HG02840 (cell line): ENCODE measurements around the gene WBP1.
A peak's percentile ranks its signal among the peaks of the same experiment; 100 is the strongest.

ENCODE experiments used
- ATAC-seq: cut with Tn5 transposase; IDR thresholded peaks from one replicate; pipeline ENCODE4 v1.9.1; 2021; ENCODE audit warnings: mild to moderate bottlenecking, moderate library complexity, moderate number of reproducible peaks; ENCODE audit not compliant: unreplicated experiment, low FRiP score

Gene WBP1

DNA sequence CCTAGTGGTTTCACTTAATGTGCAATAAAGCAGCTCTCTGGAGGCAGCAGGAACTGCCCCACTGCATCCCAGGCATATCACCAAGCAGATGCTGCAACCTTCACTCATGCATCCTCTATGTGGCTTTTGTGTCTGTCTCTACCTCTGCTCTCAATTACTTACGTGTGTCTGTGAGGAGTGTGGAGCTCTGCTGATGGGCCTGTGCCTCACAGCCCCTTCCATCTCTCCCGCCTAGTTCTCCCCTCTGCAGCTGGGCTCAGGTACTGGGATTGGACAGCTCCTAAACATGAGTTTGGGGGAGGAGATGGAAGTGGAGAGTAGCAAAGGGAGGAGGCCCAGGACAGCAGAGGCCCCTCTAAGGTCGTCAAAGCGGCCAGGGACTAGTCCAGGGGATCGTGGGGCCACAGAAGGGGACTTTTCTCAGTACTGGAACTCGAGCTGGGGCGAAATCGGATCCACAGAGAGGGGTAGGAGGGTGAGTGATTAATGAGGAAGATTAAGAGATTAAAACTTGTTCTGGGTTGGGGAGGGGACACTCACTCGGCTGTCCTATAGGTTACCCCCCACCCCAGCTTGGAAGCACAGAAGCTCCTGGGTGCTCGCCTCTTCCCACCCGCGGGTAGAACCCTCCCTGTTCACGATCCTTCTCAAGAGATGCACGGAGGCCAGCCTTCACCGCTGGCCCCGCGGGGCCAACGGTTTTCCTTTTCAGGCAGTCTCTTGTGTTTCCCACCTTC, 43.3 kb downstream of the WBP1 start:
- no peak for ATAC-seq

DNA sequence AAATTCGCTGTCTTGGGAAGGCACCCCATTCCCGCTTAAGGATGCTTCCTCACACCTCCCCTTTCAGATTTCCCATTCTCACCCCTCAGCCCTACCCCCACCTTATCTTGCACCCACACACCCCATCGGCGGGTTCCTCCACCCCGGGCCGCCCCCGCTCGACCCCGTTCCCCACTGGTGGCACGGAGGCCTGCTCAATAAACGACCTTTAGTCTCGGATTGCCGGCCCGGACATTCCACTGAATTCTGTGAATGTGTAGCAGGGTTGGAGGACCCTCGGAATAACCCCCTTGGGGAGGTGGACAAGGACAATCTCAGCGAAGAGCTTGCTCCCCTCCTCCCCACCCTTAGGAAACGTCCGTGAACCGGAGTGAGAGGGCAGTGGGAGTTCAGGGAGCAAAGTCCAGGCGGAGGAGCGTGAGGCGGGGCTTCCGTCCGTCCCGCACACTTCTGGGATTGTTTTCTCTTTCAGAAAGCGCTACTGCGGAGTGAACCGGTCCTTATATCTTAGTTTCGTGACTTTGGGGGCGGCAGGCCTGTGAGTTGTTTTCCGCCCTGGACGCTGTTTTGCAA, 44.0 kb downstream of the WBP1 start:
- no peak for ATAC-seq

DNA sequence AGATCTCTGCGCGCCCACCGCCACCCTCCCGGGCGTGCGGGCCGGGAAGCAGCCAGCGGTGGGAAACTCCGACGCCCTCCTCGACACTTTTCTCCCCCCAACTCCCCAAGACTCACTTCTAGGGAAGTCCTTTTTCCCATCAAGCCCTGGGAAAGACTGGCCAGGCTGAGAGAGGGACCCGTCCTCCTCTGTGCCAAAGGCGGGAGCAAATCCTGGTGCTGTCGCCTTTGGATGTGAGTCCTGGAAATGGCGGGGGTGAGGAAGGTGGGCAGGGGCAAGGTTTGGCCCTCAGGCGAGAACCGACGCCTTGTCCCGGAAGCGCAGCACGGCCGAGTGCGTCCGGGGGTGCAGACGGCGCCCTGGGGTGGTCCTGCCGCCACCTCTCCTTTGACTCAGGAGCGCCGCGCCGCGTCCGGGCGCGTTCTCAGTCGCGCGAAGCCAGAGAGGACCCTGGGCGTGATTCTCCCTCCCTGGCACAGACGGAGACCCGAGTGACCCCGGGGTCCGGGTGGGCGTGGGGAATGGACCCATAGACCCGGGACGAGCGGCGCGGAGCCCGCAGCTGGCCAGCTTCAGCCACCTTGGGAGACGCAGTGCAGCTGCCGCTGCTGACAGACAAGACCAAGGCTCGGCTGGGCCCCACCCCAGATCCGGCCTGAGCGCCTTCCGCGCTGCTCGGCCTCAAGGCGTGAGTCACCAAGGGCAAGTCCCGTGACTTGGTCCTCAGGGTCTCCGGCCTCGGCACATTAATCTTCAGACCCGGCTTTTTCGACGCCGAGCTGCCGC, 44.7 kb downstream of the WBP1 start:
- no peak for ATAC-seq

DNA sequence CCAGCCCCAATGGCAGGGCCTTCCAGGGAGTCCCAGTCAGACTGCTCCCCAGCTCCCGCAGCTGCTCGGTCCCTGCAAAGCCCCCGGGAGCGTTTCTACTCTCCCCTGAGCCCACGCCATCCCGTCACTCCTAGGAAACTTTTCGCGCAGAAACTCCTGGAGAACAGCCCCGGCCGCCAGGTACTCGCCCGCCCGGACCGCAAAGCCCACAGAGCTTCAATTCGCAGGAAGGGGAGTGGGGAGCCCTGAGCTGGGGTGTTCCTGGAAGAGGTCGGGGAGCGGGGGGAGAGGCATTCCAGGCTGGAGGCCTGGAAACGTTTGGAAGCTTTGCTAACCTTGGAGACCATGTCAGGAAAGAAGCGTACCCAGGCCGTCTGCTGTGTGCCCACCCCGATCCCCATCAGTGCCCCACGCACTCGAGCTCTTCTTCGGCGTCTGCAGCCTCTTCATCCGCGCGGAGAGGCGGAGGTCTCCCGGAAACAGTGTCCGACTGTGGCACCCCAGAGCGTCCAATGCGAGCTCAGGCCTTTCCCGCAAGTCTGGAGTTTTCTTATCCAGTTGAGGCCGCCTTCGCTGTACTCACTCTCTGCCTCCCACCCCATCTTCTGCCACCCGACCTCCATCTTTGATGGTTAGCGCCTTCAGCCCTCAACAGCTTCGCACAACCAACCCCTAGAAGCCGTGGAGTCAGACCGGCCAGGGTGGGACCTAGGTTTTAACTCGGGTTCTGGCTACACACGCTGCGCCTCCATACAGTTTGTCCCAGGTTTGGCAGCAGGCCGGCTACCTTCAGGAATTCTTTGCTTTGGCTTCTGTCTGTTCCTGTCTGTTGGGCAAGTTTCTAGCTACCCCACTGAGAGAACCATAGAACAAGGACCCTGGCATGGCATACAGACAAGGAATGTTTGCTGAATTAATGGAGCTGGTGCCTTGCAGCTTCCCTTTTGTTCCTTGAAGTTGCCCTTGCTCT, 45.6 kb downstream of the WBP1 start:
- ATAC-seq: no peak

DNA sequence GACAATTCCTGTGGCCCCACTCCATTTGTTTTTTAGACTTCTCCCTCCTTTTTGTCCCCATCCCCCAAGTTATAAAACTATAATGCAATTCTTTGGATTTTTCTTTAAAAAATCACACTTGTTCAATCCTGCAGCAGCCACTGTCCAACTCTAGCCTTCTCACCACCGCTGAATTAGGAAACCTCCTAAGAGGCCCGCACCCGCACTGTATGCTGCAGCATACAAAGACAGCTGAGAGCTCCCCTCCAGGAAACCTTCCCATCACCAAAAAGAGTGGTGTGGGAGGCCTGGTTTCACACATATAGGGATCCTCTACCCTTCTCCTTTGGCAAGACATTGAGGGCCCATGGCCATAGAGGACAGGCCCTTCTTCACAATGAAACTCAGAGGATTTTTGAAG, 46.4 kb downstream of the WBP1 start:
- no peak for ATAC-seq

DNA sequence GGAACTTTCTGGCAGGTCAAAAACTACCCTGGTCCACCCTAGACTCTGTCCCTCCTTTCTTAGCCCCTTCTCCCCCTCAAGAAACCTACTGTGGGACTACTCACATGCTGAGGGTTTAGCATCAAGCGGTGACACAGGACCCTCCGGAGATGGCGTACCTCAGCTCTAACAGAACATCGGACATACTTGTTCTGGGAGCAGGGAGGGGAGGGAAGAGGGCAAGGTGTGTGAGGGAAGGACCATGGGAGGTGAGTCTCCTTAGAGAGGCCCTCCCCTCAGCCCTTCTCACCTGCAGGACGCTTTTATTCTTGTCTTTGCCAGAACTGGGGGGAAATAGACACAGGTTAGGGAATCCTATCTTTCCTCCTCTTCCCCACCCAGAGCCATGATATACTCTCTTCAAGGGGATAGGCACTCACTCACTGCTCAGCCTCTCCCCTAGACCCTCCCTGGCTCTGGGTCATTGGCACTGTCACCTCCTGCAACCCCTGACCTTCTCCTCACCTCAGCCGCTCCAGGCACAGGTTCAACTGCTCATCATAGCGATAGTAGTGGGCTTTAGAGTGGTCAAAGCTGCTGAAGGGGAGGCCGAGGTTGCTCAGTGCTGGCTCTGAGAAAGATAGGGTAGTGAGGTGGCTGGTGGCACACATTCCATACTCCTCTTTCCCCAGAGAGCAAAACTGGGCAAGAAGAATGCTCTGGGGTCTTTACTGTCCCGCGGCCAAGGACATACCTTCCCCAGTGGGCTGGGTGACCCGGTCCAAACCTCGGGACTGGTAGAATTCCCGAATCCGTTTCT, 47.4 kb downstream of the WBP1 start:
- no peak for ATAC-seq

DNA sequence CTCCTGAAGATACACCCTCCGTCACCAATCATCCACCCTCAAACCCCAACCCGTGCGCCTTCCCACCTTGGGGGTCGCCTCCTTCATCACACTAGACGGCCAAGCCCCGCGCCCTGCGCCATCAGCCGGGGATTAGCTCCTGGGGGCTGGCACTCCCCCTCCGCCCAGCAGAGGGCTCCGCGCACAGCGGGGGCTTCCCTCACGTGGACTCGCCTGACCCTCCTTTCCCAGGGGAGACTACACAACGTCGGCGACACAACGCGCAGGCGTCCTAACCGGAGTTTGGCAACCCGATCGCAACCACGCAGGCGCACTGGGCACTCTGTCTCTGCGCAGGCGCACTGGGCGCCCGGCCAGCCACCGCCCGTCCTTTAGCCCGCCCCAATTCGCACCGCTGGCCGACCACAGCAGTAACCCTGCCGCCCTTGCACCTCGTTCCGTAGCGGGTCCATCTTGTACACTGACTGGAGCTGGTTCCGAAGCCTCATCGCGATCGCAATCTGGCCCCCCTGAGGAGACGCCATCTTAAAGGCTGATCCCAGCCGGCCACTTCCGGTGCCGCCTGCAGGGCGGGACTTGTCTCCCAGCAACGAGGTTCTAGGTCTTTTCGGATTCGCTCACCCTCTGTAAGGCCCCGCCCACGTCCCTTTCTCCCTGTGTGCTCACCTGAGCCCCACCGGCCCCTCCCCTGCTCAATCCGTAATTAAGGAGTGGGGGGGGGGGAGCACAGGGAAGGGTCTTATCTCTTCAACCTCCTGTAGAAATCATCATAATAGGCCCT, 49.1 kb downstream of the WBP1 start, which contains the start of gene PCGF1:
TSS of gene PCGF1 (minus strand) at position 551 of the 781 bp plus-strand sequence. CDS start at position 524, 27 bp downstream.
- peak; percentile 92 for ATAC-seq

DNA sequence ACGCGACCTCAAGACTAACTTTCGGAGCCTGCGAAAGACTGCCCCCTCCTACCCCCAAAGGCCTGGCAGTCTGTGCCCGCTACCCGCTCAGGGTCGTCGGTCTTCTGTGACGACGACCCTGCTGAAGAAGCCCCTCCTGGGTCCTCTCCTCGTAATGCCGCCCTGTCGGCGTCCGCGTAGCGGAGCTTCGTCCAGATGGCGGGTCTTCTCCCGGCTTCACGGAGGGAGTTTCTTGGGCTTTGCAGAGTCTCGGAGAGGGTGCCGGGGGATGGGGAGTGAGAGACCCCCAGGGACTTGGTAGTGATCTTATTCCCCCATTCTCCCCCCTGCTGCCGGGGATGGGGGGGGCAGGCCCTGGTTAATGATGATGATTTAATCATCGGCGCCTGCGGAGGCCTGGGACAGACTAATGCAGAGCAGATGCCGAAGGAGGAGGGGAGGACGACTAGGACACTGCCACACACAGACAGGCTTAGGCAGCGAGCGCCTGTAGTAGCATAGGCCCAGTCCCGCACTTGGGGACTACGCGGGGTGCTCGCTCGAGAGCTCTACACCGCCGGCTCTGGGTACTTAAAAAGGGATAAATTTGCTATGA, 49.8 kb downstream of the WBP1 start:
- ATAC-seq: peak; percentile 11

DNA sequence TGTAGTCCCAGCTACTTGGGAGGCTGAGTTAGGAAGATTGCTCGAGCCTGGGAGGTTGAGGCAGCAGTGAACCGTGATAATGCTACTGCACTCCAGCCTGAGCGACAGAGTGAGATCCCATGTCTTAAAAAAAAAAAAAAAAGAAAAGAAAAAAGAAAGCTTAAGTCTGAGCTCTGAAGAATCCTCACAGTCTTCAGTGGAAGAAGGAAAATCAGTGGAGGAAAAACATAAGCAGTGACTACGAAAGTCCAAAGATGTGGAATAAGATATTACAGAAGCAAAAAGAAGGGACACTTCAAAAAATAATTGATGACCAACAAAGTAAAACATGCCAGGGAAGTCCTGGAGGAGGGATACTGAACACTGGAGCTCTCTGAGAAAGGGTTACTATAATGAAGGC, 52.0 kb downstream of the WBP1 start:
- no peak for ATAC-seq
